Measurements from ENCODE around the gene SHE. TPM values are rescaled to one million over a fixed set of nuclear protein-coding genes. Genes with fewer than 3 reads are reported as not detected.

Gene SHE
- total and polyA plus RNA-seq, 5 donors, result 16.4 to 23.8 (median 20.0) TPM

DNA sequence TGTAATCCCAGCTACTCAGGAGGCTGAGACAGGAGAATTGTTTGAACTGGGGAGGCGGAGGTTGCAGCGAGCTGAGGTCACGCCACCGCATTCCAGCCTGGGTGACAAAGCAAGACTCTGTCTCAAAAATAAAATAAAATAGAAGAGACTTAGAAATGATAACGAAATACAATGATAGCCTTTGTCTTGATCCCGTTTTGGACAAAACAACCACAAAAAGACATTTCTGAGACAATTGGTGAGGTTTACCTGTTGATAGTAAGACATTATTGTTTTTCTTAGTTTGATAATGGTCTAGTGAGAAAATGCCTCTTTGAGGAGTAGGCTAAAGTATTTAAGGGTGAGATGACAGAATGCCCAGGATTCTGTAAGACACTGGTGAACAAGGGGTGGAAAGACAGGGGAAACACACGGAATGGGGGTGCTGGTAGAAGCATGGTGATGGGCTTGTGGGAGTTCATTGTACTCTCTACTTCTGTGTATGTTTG lies 11.9 kb upstream of the SHE start:
- intact Hi-C loops (cut with DNase I), result no loop called here
- H3K9me3 ChIP-seq (ENCODE audit: control insufficient read depth, low read length), result no peaks in the 10 kb centered on the region
- WGBS, result 86% methylated on average over 7 of the region's 7 CpGs
- H3K4me1 ChIP-seq (ENCODE audit: control insufficient read depth, insufficient read depth, low read length), result no peaks in the 10 kb centered on the region
- no peaks in the 10 kb centered on the region for H3K27me3 ChIP-seq (ENCODE audit: control insufficient read depth, insufficient read depth)
- DNase-seq (no peak), ATAC-seq (no peak)
- no peak overlapping the region for H3K27ac ChIP-seq (ENCODE audit: low read length)
- H3K4me3 ChIP-seq (ENCODE audit: low read length), result no peak overlapping the region

DNA sequence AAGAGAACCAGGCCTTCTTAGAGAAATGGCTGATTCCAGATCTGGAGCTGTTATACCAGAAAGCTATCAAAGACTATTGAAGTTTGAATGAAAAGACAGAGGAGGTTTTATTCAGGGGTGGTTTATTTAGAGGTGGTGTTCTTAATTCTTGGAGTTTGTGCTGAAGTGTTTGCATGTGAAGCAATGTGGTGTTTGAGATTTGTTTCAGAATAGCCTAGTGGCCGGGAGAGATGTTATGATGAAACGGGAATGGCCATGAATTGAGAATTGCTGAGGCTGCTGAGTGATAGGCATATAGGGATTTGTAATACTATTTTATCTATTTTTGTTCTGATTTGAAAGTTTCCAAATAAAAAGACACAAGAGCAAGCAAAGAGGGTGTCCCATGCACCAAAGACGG lies 10.5 kb upstream of the SHE start:
- WGBS, result 79% methylated on average over 3 of the region's 3 CpGs
- ATAC-seq (no peak), DNase-seq (no peak)
- Histone ChIP-seq H3K9me3 (ENCODE audit: control insufficient read depth, low read length) (no peaks in the 10 kb centered on the region), H3K27ac (ENCODE audit: low read length) (no peak overlapping the region), H3K4me1 (ENCODE audit: control insufficient read depth, insufficient read depth, low read length) (no peaks in the 10 kb centered on the region), H3K27me3 (ENCODE audit: control insufficient read depth, insufficient read depth) (no peaks in the 10 kb centered on the region), H3K4me3 (ENCODE audit: low read length) (no peak overlapping the region)
- intact Hi-C loops (cut with DNase I), result no loop called here

DNA sequence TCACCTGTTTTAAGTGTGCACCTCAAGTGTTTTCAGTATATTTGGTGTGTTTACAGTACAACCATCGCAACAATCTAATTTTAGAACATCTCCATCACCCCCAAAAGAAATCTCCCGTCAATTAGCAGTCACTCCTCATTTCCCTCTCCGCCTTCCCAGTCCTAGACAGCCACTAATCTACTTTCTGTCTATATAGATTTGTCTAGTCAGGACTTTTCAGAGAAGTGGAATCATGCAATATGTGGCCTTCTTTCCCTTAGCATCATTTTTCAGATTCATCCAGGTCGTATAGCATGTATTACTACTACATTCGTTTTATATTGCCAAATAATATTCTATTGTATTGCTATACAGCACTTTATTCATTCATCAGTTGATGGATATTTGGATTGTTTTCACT lies 1.7 kb upstream of the SHE start:
- intact Hi-C loops (cut with DNase I), result no loop called here
- H3K27me3 ChIP-seq (ENCODE audit: control insufficient read depth, insufficient read depth), result no peaks in the 10 kb centered on the region

DNA sequence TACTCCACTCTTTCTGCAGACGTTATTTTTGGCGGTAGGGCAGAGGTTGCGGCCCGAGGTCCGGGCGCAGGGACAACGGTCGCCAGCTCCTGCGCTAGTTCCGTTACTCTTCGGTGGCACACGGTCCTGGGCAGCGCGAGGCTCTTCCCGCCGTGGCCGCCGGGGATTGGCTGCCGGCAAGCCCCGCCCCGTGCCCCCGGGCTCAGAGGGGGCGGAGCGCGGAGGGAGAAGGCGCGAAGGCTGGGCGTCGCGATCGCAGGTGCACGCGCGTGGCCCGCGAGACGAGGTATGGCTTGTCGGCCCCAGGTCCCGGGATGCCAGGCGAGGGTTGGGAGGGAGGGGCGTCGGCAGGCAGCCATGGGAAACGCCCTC lies 518 bp upstream of the SHE start:
- intact Hi-C loops (cut with DNase I), result no loop called here
- WGBS, result 18% methylated on average over 43 of the region's 43 CpGs
- ATAC-seq, result peak; percentile 47 to 54
- no peak overlapping the region for H3K27ac ChIP-seq (ENCODE audit: low read length)
- H3K27me3 ChIP-seq (ENCODE audit: control insufficient read depth, insufficient read depth), result no peaks in the 10 kb centered on the region
- no peaks in the 10 kb centered on the region for H3K9me3 ChIP-seq (ENCODE audit: control insufficient read depth, low read length)
- peak overlapping the region; percentile 53 for H3K4me3 ChIP-seq (ENCODE audit: low read length)
- no peaks in the 10 kb centered on the region for H3K4me1 ChIP-seq (ENCODE audit: control insufficient read depth, insufficient read depth, low read length)
- peak; percentile 41 to 74 (median 71) for DNase-seq

More for the DNA sequence above, 1.7 kb upstream of the SHE start:
- Histone ChIP-seq H3K4me3 (ENCODE audit: low read length) (no peak overlapping the region), H3K27ac (ENCODE audit: low read length) (no peak overlapping the region), H3K4me1 (ENCODE audit: control insufficient read depth, insufficient read depth, low read length) (no peaks in the 10 kb centered on the region), H3K9me3 (ENCODE audit: control insufficient read depth, low read length) (no peaks in the 10 kb centered on the region)
- 76% methylated on average over 5 of the region's 5 CpGs for WGBS
- DNase-seq, result no peak
- ATAC-seq, result no peak

DNA sequence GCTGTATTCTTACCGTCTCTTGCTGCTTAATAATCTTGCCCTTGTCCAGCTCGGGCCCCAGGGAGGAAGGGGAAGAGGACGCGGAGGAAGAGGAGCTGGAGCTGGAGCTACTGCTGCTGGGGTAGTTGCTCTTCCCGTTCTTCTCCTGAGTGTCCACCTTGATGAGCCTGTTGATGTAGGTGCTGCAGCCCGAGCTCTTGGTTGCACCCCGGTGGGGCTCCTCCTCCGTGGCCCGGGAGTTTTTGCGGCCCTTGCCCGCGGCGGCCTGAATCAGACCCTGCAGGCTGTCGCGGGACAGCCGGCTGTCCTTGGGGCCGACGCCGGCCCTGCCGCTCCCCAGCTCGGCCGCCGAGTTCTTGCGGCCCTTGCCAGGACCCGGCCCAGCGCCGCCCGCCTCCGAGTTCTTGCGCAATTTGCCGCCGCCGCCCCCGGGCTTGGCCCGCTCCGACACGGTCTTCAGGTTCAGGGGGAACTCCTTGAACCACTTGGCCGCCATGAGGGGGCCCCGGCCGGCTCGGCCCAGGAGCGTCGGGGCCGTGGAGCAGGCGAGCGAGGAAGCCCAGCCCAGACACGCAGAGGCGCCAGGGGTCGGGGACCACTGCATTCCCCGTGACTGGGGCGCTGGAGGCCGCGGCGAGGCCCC lies 668 bp downstream of the SHE start:
- intact Hi-C loops (cut with DNase I), result no loop called here
- ATAC-seq (peak; percentile 74 to 80), DNase-seq (peak; percentile 82 to 91 (median 91))
- H3K27ac ChIP-seq (ENCODE audit: low read length), result peak overlapping the region; percentile 56
- 3% methylated on average over 54 of the region's 54 CpGs for WGBS
- H3K9me3 ChIP-seq (ENCODE audit: control insufficient read depth, low read length), result no peaks in the 10 kb centered on the region
- H3K27me3 ChIP-seq (ENCODE audit: control insufficient read depth, insufficient read depth), result no peaks in the 10 kb centered on the region
- H3K4me1 ChIP-seq (ENCODE audit: control insufficient read depth, insufficient read depth, low read length), result no peaks in the 10 kb centered on the region
- H3K4me3 ChIP-seq (ENCODE audit: low read length), result peak overlapping the region; percentile 53

DNA sequence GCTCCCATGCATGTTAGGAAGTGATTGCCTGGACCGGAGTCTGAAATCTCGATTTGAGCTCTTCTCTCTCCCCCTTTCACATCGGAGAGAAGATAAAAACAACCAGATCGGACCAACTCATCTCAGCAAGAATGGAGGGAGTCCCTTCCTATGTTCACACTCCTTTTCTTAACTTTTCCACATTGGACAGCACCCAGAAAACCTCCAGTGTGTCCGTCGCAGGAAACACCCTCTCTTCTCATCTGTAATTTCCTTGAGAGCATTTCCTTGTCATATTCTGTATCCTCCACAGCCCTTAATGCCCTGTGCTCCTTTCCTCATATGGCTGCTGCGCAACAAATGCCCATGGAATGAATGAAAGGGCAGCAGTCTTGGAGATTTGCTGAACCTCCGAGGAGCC lies 1.7 kb downstream of the SHE start:
- peak overlapping the region; percentile 31 for H3K27ac ChIP-seq (ENCODE audit: low read length)
- peak overlapping the region; percentile 53 for H3K4me3 ChIP-seq (ENCODE audit: low read length)
- no peaks in the 10 kb centered on the region for H3K27me3 ChIP-seq (ENCODE audit: control insufficient read depth, insufficient read depth)
- ATAC-seq (no peak), DNase-seq (no peak)
- intact Hi-C loops (cut with DNase I), result no loop called here
- H3K4me1 ChIP-seq (ENCODE audit: control insufficient read depth, insufficient read depth, low read length), result no peaks in the 10 kb centered on the region
- 56% methylated on average over 8 of the region's 8 CpGs for WGBS
- no peaks in the 10 kb centered on the region for H3K9me3 ChIP-seq (ENCODE audit: control insufficient read depth, low read length)

DNA sequence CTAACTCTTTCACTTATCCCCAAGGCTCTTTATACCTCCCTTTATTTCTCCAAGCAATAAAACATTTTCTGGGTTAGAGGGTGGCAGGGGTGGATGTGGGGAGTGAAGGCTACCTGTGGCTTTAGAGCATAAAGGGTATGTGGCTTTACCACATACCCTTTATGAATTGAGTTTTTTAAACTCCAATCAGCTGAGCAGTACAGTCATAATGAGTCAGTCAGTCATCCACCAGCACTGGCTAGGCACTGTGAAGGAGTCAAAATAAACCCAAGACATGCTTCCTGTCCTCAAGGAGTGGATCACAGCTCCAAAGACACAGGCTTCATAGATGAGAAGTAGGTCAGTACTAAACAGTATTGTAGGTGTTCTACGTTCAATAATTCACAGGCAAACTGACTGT lies 2.8 kb downstream of the SHE start:
- ATAC-seq (no peak), DNase-seq (no peak)
- Histone ChIP-seq H3K27me3 (ENCODE audit: control insufficient read depth, insufficient read depth) (no peaks in the 10 kb centered on the region), H3K9me3 (ENCODE audit: control insufficient read depth, low read length) (no peaks in the 10 kb centered on the region), H3K4me1 (ENCODE audit: control insufficient read depth, insufficient read depth, low read length) (no peaks in the 10 kb centered on the region), H3K4me3 (ENCODE audit: low read length) (peak overlapping the region; percentile 53), H3K27ac (ENCODE audit: low read length) (no peak overlapping the region)
- WGBS, result 63% methylated on average over 1 of the region's 1 CpG
- intact Hi-C loops (cut with DNase I), result no loop called here

DNA sequence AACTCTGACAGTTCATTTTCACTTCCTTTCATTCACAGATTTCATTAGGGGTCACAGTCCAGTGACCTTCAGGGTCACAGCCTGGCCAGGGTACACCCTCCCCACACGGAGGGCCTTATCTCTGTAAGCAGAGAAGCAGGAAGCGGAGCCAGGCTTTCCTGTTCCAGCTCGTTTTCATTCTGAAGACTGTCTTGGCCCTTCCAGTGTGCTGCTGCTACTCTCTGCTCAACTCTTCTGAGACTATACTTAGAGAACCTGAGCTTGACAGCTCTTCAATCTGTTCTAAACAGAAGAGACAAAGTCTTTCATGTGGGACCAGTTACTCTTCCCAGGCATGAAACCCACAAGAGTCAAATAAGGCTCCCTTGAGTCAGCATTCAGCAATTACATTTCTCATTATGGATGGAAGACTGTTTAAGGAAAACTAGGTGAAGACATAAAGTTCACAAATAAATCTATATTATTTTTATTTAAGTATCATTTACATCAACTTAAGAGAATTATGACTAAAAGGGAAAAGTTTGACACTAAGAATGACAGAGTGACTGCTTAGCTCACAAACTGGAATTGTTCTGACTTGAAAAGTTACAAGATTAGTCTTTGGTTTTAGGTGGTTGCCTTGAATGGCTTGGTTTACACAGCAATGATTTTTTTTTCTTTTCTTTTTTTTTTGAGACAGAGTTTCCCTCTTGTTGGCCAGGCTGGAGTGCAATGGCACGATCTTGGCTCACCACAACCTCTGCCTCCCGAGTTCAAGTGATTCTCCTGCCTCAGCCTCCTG lies 5.0 kb downstream of the SHE start:
- Histone ChIP-seq H3K9me3 (ENCODE audit: control insufficient read depth, low read length) (no peaks in the 10 kb centered on the region), H3K4me1 (ENCODE audit: control insufficient read depth, insufficient read depth, low read length) (no peaks in the 10 kb centered on the region), H3K27me3 (ENCODE audit: control insufficient read depth, insufficient read depth) (no peaks in the 10 kb centered on the region), H3K4me3 (ENCODE audit: low read length) (no peak overlapping the region), H3K27ac (ENCODE audit: low read length) (no peak overlapping the region)
- peak; percentile 74 to 86 for ATAC-seq
- peak; percentile 71 to 82 (median 72) for DNase-seq
- intact Hi-C loops (cut with DNase I), result no loop called here
- 36% methylated on average over 5 of the region's 5 CpGs for WGBS

DNA sequence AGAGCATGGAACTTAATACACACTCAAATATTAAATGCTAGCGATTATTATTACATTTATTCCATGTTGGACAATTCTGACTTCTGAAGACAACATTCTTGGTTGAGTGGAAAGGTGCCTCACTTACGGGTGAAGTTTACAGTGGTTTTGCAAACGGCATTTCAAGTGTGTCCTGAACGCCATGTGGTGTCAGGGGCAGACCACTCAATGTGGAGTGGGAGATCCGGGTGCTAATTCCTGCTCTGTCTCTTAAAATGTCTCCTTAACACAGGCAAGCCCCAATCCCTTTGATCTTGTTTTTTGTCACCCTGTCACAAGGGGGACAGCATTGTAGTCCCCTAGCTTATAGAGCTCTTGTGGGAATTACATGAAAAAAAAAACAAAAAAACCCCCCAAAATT lies 5.8 kb downstream of the SHE start:
- Histone ChIP-seq H3K9me3 (ENCODE audit: control insufficient read depth, low read length) (no peaks in the 10 kb centered on the region), H3K27ac (ENCODE audit: low read length) (peak overlapping the region; percentile 95), H3K4me3 (ENCODE audit: low read length) (peak overlapping the region; percentile 30), H3K4me1 (ENCODE audit: control insufficient read depth, insufficient read depth, low read length) (no peaks in the 10 kb centered on the region), H3K27me3 (ENCODE audit: control insufficient read depth, insufficient read depth) (no peaks in the 10 kb centered on the region)
- 63% methylated on average over 5 of the region's 5 CpGs for WGBS
- intact Hi-C loops (cut with DNase I), result no loop called here
- ATAC-seq (no peak), DNase-seq (no peak)

DNA sequence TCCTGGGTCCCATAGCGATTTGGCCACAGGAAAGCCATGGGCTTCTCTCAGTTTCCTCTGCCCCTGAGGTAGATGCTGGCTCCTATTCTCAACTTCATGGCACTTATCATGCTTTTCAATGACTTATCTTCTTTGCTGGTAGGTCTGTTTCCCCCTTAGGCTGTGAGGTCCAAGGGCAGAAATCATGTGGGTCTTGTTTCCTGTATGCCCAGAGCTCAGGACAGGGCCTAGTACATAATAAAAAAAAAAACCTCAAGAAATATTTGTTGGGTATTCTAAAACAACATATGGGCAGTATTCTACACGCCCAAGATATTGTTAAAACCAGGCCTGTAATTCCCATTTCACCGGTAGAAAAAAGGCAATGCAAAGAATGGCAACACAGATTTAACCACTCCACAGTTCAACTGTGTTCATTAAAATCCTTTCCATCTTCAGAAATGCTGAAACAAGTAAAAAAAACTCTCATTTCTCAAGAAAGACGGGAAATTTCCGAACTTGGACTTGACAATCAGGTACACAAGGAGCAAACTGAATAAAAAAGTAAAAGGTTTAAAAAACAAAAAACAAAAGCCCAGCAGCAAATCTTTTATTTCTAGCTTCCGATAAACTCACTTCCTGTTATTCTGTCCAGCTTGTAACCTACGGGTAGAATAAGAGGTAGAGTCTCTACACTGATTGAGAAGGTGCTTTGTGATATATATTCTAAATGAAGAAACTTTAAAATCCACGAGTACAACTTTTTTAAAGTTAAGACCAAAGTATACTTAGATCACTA lies 6.5 kb downstream of the SHE start:
- Histone ChIP-seq H3K27me3 (ENCODE audit: control insufficient read depth, insufficient read depth) (no peaks in the 10 kb centered on the region), H3K4me3 (ENCODE audit: low read length) (no peak overlapping the region), H3K4me1 (ENCODE audit: control insufficient read depth, insufficient read depth, low read length) (peaks cover 2% of the 10 kb centered on the region), H3K27ac (ENCODE audit: low read length) (peak overlapping the region; percentile 81), H3K9me3 (ENCODE audit: control insufficient read depth, low read length) (no peaks in the 10 kb centered on the region)
- no peak for ATAC-seq
- intact Hi-C loops (cut with DNase I), result no loop called here
- 64% methylated on average over 8 of the region's 8 CpGs for WGBS
- DNase-seq, result no peak

DNA sequence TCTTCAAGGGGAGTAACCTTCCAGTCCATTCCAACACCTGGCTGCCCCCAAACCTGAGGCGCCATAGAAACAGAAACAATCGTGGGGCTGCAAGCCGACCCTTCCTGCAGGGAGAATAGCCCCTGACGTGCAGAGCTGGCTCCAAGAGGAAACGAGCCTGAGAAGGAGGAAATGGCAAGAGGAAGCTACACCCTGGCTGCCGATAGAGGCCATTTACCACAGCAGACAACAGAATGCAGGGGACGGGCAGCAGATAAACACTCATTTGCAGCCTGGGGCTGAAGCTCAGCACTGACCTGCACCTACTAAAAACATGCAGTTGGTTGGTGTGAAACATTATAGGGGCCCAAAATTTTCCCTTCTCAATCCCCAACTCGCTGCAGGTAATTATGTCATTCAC lies 8.9 kb downstream of the SHE start:
- ATAC-seq, result peak; percentile 65 to 88
- no peaks in the 10 kb centered on the region for H3K27me3 ChIP-seq (ENCODE audit: control insufficient read depth, insufficient read depth)
- DNase-seq, result peak; percentile 52 to 72 (median 71)
- no peak overlapping the region for H3K4me3 ChIP-seq (ENCODE audit: low read length)
- no peaks in the 10 kb centered on the region for H3K9me3 ChIP-seq (ENCODE audit: control insufficient read depth, low read length)
- H3K4me1 ChIP-seq (ENCODE audit: control insufficient read depth, insufficient read depth, low read length), result peaks cover 5% of the 10 kb centered on the region
- intact Hi-C loops (cut with DNase I), result no loop called here
- peak overlapping the region; percentile 21 for H3K27ac ChIP-seq (ENCODE audit: low read length)
- 41% methylated on average over 8 of the region's 8 CpGs for WGBS
